SK-N-SH treated with all-trans-retinoic acid at 6 μM for 48 hours (cell line): Measurements from ENCODE around the gene MROH9.

Experiments used
- ATAC-seq: fragments of 200-7000 bp; cut with Tn5 transposase; 3 replicates; pipeline ENCODE4 v1.9.1; 2020; ENCODE audit warnings: mild to moderate bottlenecking, moderate library complexity
- BACH2 ChIP-seq: fragments of 250-450 bp; sonication (Bioruptor Pico); IDR thresholded peaks from 2 replicates; pipeline ENCODE4 v1.9.0; 2021; ENCODE audit warnings: mild to moderate bottlenecking, borderline replicate concordance
- CSDC2 ChIP-seq: fragments of 250-450 bp; sonication (Bioruptor Pico); IDR thresholded peaks from 2 replicates; pipeline ENCODE4 v1.5.0; 2020; ENCODE audit warnings: mild to moderate bottlenecking, moderate library complexity
- ISL1 ChIP-seq: fragments of 250-450 bp; sonication (Bioruptor Pico); IDR thresholded peaks from 2 replicates; pipeline ENCODE4 v2.1.2; 2022; ENCODE audit warnings: mild to moderate bottlenecking, moderate library complexity
- OSR1 ChIP-seq: fragments of 250-450 bp; sonication (Bioruptor Pico); IDR thresholded peaks from 2 replicates; pipeline ENCODE4 v1.8.0; 2022; ENCODE audit warnings: moderate library complexity, mild to moderate bottlenecking, inconsistent platforms
- PPARA ChIP-seq: fragments of 250-450 bp; sonication (Bioruptor Pico); IDR thresholded peaks from 2 replicates; pipeline ENCODE4 v1.5.0; 2020; ENCODE audit warnings: mild to moderate bottlenecking, borderline replicate concordance
- RARB ChIP-seq: fragments of 250-450 bp; sonication (Bioruptor Pico); IDR thresholded peaks from 2 replicates; pipeline ENCODE4 v1.8.0; 2021; ENCODE audit warnings: mild to moderate bottlenecking, moderate library complexity
- SNAI2 ChIP-seq: fragments of 250-450 bp; sonication (Bioruptor Pico); IDR thresholded peaks from 2 replicates; pipeline ENCODE4 v1.5.0; 2020; ENCODE audit warnings: mild to moderate bottlenecking, moderate library complexity
- TCF4 ChIP-seq: fragments of 250-450 bp; sonication (Bioruptor Pico); IDR thresholded peaks from 2 replicates; pipeline ENCODE4 v1.8.0; 2021; ENCODE audit warnings: mild to moderate bottlenecking, moderate library complexity, borderline replicate concordance
- TOX ChIP-seq: fragments of 250-450 bp; sonication (Bioruptor Pico); IDR thresholded peaks from 2 replicates; pipeline ENCODE4 v1.8.0; 2021; ENCODE audit warnings: mild to moderate bottlenecking, moderate library complexity, borderline replicate concordance
- ZC3H10 ChIP-seq: fragments of 250-450 bp; sonication (Bioruptor Pico); IDR thresholded peaks from 2 replicates; pipeline ENCODE4 v1.5.1; 2021; ENCODE audit warnings: mild to moderate bottlenecking, moderate library complexity
- ZFP3 ChIP-seq: fragments of 250-450 bp; sonication (Bioruptor Pico); IDR thresholded peaks from 2 replicates; pipeline ENCODE4 v1.5.0; 2020; ENCODE audit warnings: mild to moderate bottlenecking, moderate library complexity
- ZFP30 ChIP-seq: fragments of 450-650 bp; formaldehyde crosslinking; IDR thresholded peaks from 2 replicates; pipeline ENCODE4 v1.5.0; 2022; ENCODE audit warnings: mild to moderate bottlenecking, moderate library complexity
- ZNF565 ChIP-seq: fragments of 450-650 bp; formaldehyde crosslinking; conservative IDR thresholded peaks from 2 replicates; pipeline ENCODE4 v1.5.0; 2020; ENCODE audit warnings: low read depth, mild to moderate bottlenecking, moderate library complexity
- ZNF70 ChIP-seq: fragments of 450-650 bp; formaldehyde crosslinking; IDR thresholded peaks from 2 replicates; pipeline ENCODE4 v1.5.0; 2020; ENCODE audit warnings: mild to moderate bottlenecking, moderate library complexity
- ZNF8 ChIP-seq: fragments of 450-650 bp; formaldehyde crosslinking; IDR thresholded peaks from 2 replicates; pipeline ENCODE4 v1.5.0; 2020; ENCODE audit warnings: mild to moderate bottlenecking, moderate library complexity
- TF ChIP-seq, protein P1 (sequence below): fragments of 250-450 bp; sonication (Bioruptor Pico); IDR thresholded peaks from 2 replicates; pipeline ENCODE4 v1.5.1; 2021; ENCODE audit warnings: mild to moderate bottlenecking, moderate library complexity
- TF ChIP-seq, protein P2 (sequence below): fragments of 250-450 bp; sonication (Bioruptor Pico); IDR thresholded peaks from 2 replicates; pipeline ENCODE4 v1.8.0; 2021; ENCODE audit warnings: low read depth, mild to moderate bottlenecking, moderate library complexity, borderline replicate concordance
- TF ChIP-seq, protein P3 (sequence below): fragments of 250-450 bp; sonication (Bioruptor Pico); IDR thresholded peaks from 2 replicates; pipeline ENCODE4 v1.8.0; 2020; ENCODE audit warnings: mild to moderate bottlenecking, moderate library complexity, borderline replicate concordance
- TF ChIP-seq, protein P4 (sequence below): fragments of 250-450 bp; sonication (Bioruptor Pico); IDR thresholded peaks from 2 replicates; pipeline ENCODE4 v1.5.0; 2020; ENCODE audit warnings: mild to moderate bottlenecking, moderate library complexity
- TF ChIP-seq, protein P5 (sequence below): fragments of 250-450 bp; sonication (Bioruptor Pico); IDR thresholded peaks from 2 replicates; pipeline ENCODE4 v1.5.1; 2020; ENCODE audit warnings: low read depth, mild to moderate bottlenecking, moderate library complexity

MROH9 gene

DNA sequence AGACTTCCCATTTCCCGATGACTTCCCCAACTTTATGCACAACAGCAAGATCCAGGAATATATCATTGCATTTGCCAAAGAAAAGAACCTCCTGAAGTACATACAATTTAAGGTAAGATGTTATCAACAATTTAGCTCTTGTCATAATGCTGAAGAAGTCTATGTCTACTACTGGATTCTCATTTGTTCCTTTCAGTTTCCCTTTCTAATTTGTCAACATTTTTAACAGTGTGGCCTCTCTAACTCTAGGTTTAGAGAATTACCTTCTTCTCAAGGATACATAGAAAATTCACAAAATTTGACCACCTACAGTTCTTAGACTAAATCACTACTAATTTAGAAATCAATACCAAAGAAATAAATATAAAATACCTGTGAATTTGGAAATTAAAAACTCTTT lies 168.5 kb downstream of the MROH9 start (continued):
- TF ChIP-seq BACH2 (CRISPR knock-in tag), result no peak
- no peak for TF ChIP-seq SNAI2 (CRISPR knock-in tag)
- TF ChIP-seq, protein P1, sequence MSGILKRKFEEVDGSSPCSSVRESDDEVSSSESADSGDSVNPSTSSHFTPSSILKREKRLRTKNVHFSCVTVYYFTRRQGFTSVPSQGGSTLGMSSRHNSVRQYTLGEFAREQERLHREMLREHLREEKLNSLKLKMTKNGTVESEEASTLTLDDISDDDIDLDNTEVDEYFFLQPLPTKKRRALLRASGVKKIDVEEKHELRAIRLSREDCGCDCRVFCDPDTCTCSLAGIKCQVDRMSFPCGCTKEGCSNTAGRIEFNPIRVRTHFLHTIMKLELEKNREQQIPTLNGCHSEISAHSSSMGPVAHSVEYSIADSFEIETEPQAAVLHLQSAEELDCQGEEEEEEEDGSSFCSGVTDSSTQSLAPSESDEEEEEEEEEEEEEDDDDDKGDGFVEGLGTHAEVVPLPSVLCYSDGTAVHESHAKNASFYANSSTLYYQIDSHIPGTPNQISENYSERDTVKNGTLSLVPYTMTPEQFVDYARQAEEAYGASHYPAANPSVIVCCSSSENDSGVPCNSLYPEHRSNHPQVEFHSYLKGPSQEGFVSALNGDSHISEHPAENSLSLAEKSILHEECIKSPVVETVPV (CRISPR knock-in tag), result no peak
- TF ChIP-seq TCF4 (CRISPR knock-in tag), result no peak
- no peak for TF ChIP-seq ISL1
- TF ChIP-seq ZNF70 (CRISPR knock-in tag), result no peak
- TF ChIP-seq OSR1 (CRISPR knock-in tag), result no peak
- no peak for TF ChIP-seq ZFP3 (CRISPR knock-in tag)
- TF ChIP-seq CSDC2 (CRISPR knock-in tag), result no peak

DNA sequence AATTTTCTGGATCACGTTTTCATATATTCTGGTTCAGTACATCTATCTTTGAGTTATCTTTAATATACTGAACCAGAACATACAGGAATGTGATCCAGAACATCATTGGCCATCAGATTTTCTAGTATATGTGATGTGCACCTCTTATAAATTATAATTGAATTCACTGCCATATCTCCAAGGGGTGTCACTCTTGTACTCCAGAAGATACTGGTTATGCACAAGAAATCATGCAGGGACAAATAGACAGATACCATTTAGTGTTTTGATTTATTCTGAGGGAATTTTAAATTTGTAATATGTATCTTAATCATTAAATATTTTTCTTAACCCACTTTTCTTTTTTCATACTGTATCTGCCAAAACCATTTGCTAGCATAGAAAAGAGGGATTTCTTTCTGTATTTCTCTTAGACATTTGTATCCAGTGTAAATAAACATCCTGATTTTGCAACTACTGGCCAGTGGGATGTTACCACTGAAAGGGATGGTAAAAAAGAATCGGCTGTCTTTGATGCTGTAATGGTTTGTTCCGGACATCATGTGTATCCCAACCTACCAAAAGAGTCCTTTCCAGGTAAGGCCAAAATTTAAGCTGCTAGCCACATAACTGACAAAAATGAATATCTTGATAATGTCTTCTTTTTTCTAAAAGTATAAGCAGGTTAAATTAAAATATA lies 172.1 kb downstream of the MROH9 start:
- ATAC-seq, result no peak
- TF ChIP-seq SNAI2 (CRISPR knock-in tag) (no peak), TOX (CRISPR knock-in tag) (no peak), ZNF565 (CRISPR knock-in tag) (no peak), RARB (no peak), CSDC2 (CRISPR knock-in tag) (no peak), BACH2 (CRISPR knock-in tag) (no peak), PPARA (CRISPR knock-in tag) (no peak), ZFP30 (no peak), ZC3H10 (CRISPR knock-in tag) (no peak), ISL1 (no peak), ZNF8 (CRISPR knock-in tag) (no peak)
- TF ChIP-seq, protein P2, sequence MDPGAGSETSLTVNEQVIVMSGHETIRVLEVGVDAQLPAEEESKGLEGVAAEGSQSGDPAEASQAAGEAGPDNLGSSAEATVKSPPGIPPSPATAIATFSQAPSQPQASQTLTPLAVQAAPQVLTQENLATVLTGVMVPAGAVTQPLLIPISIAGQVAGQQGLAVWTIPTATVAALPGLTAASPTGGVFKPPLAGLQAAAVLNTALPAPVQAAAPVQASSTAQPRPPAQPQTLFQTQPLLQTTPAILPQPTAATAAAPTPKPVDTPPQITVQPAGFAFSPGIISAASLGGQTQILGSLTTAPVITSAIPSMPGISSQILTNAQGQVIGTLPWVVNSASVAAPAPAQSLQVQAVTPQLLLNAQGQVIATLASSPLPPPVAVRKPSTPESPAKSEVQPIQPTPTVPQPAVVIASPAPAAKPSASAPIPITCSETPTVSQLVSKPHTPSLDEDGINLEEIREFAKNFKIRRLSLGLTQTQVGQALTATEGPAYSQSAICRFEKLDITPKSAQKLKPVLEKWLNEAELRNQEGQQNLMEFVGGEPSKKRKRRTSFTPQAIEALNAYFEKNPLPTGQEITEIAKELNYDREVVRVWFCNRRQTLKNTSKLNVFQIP (CRISPR knock-in tag), result no peak
- TF ChIP-seq, protein P3, sequence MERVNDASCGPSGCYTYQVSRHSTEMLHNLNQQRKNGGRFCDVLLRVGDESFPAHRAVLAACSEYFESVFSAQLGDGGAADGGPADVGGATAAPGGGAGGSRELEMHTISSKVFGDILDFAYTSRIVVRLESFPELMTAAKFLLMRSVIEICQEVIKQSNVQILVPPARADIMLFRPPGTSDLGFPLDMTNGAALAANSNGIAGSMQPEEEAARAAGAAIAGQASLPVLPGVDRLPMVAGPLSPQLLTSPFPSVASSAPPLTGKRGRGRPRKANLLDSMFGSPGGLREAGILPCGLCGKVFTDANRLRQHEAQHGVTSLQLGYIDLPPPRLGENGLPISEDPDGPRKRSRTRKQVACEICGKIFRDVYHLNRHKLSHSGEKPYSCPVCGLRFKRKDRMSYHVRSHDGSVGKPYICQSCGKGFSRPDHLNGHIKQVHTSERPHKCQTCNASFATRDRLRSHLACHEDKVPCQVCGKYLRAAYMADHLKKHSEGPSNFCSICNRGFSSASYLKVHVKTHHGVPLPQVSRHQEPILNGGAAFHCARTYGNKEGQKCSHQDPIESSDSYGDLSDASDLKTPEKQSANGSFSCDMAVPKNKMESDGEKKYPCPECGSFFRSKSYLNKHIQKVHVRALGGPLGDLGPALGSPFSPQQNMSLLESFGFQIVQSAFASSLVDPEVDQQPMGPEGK (CRISPR knock-in tag), result no peak
- TF ChIP-seq, protein P4, sequence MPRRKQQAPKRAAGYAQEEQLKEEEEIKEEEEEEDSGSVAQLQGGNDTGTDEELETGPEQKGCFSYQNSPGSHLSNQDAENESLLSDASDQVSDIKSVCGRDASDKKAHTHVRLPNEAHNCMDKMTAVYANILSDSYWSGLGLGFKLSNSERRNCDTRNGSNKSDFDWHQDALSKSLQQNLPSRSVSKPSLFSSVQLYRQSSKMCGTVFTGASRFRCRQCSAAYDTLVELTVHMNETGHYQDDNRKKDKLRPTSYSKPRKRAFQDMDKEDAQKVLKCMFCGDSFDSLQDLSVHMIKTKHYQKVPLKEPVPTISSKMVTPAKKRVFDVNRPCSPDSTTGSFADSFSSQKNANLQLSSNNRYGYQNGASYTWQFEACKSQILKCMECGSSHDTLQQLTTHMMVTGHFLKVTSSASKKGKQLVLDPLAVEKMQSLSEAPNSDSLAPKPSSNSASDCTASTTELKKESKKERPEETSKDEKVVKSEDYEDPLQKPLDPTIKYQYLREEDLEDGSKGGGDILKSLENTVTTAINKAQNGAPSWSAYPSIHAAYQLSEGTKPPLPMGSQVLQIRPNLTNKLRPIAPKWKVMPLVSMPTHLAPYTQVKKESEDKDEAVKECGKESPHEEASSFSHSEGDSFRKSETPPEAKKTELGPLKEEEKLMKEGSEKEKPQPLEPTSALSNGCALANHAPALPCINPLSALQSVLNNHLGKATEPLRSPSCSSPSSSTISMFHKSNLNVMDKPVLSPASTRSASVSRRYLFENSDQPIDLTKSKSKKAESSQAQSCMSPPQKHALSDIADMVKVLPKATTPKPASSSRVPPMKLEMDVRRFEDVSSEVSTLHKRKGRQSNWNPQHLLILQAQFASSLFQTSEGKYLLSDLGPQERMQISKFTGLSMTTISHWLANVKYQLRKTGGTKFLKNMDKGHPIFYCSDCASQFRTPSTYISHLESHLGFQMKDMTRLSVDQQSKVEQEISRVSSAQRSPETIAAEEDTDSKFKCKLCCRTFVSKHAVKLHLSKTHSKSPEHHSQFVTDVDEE, result no peak
- TF ChIP-seq, protein P1 (CRISPR knock-in tag), result no peak
- TF ChIP-seq, protein P5, sequence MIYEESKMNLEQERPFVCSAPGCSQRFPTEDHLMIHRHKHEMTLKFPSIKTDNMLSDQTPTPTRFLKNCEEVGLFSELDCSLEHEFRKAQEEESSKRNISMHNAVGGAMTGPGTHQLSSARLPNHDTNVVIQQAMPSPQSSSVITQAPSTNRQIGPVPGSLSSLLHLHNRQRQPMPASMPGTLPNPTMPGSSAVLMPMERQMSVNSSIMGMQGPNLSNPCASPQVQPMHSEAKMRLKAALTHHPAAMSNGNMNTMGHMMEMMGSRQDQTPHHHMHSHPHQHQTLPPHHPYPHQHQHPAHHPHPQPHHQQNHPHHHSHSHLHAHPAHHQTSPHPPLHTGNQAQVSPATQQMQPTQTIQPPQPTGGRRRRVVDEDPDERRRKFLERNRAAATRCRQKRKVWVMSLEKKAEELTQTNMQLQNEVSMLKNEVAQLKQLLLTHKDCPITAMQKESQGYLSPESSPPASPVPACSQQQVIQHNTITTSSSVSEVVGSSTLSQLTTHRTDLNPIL (CRISPR knock-in tag), result no peak
